Left forelimb (tissue), 1 donor: ENCODE measurements around the gene PXN.
"Not testable (repeated sequence)": the region's sequence is repeated elsewhere in the genome, so short reads cannot be mapped to it uniquely, and the experiment has no call there.

ENCODE experiments used
- DNase-seq: peaks from one replicate; pipeline ENCODE4 v3.0.0-alpha.2; 2018; ENCODE audit warnings: low spot score

PXN gene

DNA sequence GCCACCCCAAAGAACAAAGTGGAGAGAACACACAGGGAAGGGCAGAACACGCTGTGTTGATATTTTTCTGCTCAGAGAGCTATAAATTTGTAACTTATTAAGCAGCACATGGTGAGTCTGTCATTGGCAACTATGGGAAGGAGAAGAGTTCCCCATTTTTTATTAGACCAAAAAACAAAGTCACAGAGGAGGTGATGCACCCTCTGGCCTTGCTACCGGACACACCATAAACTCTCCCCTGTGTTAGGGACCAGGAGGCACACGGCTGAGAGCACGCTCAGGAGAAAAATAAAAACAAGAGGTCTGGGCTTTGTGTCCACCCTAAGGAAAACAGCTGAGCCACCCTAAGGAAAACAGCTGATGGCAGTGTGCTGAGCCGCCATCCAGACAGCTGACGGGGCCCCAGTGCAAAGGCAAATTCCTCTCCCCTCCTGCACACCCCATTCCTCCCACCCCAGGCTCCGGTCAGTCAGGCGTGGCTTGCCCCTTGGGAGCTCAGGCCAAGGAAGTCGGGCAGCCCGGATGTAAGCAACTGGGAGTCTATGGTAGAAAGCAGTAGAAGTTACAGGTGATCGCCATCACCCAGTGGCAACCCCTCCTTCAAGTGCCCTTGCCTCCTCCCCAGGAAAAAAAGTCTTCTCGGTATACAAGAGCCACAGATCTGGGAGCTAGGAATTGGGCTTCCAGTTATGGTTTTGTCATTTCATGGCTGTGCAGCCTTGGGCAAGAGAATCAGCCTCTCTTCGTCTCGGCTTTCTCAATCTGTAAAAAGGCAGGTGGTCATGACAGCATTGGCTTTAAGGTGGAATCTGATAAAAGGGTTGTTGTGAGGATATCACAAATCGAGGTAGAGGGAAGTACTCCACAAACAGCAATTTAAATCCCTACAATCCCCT lies 2.4 kb downstream of the PXN start:
- DNase-seq, result no peak

DNA sequence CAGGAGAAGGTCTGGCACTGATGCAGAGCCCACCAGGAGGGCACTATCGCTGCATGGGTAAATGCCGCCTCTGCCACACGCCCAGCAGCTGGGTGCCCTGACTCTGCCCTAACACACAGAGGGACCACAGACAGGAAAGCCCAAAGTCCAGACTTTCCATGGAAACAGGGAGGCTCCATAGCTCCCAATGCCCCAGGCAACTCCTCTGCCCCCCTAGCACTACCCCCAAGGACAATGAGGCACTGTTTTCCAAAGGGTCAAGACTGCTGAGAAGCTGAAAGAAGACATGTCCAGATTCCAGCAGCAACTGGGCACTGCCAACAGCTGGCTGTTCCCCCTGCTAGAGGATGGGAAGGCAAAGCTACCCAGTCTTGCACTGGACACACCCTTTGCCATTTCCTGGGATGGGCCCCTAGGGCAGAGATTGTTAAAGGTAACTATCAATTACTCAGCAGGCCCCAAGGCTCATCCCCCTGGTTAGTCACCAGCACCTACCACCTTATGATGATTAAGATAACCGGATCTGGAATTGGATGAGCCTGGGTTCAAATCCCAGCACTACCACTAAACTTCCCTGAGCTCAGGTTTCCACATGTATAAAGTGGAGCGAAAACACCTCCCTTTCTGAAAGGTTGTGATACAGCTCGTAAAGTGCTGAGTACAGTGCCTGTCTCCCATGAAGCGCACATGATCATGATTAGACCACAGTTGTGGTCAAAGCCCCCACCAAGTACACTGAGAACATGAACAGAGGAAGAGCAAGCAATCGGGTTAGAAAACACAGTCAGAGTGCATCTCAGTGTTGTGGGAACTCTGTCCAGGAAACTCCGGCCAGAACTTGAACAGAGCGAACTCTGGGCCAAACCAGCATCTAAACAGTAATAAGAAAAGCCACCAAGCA lies 3.3 kb downstream of the PXN start:
- no peak for DNase-seq

DNA sequence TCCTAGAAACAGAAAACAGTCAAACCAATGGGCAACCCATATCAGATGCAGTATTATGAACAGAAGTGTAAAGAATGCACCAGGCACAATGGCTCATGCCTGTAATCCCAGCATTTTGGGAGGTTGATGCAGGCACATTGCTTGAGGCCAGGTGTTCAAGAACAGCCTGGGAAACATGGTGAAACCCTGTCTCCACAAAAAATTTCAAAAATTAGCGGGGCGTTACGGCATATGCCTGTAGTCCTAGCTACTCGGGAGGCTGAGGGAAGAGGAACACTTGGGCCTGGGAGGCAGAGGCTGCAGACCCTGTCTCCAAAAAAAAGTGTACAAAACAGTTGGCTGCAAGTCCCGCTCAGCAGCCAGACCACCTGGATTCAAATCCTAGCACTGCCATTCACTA lies 4.9 kb downstream of the PXN start:
- DNase-seq, result no peak

DNA sequence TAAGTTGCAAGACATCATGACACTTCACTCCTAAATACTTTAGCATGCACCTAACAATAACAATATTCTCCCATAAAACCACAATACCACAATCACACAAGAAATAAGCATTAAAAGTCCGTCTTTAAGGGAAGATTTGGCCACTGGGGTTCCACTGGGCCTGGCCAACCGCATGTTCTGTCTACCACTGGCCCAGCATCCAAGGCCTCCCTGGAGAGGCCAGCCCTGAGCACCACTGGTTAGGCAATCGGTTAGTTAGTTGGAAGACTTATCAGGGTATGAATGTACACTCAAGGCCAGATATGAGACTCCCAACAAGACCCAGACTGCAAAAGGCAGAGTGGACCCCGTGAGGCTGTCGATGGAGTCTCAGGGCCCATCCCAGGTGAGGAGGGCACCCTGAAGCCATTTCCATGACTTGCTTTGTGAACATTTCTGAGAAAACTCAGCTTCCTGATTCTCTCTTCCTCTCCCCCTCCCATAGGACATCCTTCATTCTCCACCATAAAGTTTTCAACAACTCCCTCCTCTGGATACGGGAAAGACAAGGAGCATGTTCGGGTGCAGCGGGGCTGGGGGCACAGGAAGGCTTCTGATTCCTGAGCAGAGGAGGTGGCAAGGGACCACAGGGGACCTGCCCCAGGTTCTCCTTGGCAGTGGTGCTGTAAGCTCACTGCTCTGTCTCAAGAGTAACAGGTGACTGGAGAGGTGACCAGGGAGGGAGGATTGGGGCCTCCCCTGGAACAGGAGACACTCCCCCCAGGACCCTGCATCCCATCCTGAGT lies 5.9 kb downstream of the PXN start:
- no peak for DNase-seq

DNA sequence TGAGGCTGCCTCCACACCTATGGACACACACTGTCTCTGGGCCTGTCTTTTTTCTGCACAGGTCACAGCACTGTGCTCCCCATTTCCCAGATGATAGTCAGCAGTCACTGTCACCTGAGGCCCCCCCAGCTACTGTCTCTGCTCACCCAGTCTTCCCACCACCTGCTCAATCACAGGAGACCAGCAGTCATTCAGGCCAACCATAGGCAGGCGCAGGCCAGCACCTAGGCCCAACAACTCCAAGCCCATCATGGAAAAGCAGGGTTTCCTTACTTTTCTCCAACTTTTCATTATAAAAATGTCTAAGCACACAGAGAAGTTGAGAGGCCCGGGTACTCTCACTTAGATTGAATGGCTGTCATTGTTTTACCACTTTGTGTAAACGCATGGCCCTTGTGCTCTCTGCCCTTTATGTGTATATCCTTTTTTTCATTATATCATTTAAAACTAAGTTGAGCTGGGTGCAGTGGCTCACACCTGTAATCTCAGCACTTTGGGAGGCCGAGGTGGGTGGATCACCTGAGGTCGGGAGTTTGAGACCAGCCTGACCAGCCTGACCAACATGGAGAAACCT lies 7.1 kb downstream of the PXN start:
- DNase-seq, result no peak

DNA sequence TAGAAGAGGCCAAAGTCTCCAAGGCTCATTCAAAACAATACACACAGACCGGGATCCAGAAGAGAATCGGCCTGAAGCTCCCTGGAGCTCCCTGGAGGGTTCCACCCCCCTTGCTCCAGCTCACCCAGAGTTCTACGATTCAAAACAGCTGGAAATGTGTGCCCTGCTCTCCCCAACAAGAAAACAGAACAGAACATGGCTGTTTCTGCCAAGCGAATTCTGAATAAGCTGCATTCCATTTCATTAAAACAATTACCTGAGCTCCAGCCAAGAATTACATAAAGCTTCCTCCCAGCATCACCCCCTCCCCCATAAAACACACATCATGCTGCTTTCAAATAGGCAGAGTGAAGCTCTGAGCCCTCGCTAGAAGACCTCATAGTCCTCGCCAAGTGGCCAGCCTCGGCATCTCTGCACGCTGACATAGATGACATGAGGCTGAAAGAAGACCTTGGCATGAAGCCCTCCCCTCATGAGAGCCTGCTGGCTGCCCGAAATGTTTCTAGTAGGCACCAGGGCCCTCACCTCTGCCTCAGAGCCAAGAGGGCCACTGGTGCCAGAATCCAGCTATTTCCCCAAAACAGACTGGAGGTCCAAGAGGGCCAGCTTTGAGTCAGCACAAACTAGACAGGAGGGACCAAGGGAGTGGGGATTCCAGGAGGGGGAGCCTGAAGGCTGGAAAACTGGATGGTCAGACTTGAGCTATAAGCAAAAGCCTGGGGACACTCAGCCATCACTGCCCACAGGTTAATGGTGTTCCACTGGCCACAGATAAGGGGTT lies 8.3 kb downstream of the PXN start:
- DNase-seq, result no peak

DNA sequence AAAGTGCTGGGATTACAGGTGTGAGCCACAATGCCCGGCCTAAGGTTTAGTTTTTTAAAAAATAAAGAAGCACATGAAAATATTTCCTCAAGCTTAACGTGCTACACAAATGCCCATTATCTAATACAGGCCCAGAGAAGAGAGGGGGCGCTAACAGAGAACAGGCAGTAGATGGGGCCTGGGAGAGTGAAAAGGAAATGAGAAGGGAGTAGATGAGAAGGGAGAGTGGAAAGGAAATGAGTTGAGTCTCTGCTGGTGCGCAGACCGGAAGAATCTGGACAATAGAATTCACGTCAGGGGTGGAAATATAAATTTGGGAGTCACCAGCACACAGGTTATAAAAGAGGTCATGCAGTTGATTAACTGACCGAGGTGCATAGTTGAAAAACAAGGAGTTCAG lies 10.7 kb downstream of the PXN start:
- no peak for DNase-seq

DNA sequence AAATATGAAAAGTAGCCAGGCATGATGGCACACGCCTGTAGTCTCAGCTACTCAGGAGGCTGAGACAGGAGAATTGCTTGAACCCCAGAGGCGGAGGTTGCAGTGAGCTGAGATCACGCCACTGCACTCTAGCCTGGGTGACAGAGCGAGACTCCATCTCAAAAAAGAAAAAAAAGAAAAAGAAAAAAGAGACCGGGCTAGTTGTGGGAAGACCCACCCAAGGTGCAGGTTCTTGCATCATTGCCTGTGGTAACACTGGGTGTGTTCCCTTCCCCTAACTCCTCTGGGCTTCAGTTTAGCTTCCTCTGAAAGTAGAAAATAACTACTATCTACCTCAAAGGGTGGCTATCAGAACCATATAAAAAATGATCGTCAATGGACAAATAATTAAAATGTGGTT lies 12.2 kb downstream of the PXN start:
- DNase-seq, result not testable (repeated sequence)

DNA sequence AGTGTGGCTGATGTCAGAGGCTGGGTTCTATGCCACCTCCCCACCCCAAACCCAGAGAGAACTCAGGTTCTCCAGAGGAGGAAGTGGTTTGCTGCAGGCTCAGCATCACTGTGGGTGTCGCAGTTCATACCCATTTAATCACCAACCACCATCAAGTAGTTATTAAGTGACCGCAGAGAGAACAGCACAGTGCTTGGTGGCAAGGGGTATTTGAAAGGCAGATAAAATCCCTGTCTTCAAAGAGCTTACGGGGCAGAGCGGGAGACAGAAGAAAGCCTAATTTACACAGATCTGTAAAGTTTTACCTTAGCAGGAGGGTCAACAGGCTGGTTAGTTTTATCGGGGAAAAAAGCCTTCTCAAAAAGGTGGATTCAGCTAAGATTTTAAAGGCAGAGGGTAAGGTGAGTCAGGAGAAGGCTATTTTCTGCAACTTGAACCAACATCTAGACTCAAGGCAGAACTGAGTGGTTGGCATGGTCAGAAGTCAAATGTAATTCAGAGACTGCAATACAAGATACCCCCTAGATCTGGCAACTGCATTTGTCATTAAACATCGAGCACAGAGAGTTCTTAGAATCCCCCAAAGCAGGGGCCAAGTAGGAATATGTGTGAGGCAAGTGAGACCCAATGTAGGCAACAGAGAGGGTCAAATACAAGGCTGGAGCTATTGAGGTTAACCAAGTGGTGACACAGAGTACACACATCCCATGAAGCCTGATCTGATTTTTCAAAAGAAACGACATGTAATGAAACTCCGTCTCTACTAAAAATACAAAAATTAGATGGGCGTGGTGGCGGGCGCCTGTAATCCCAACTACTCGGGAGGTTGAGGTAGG lies 13.2 kb downstream of the PXN start:
- DNase-seq, result no peak

DNA sequence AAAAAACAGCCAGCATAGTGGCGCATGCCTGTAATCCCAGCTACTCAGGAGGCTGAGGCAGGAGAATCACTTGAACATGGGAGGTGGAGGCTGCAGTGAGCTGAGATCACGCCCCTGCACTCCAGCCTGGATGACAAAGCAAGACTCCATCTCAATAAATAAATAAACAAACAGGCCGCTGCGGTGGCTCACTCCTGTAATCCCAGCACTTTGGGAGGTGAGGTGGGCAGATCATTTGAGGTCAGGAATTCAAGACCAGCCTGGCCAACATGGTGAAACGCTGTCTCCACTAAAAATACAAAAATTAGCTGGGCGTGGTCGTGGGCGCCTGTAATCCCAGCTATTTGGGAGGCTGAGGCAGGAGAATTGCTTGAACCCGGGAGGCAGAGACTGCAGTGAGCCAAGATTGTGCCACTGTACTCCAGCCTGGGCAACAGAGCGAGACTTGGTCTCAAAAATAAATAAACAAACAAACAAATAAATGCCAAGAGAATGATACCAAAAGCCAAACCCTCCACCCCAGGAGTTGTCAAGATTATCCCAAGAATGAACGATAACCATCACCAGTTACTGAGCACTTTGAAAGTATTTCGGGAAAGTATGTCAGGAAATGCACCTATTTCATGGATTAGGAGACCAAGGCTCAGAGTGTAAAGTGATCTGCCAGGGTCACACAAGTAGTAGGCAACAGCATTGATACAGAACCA lies 14.0 kb downstream of the PXN start:
- DNase-seq, result not testable (repeated sequence)

DNA sequence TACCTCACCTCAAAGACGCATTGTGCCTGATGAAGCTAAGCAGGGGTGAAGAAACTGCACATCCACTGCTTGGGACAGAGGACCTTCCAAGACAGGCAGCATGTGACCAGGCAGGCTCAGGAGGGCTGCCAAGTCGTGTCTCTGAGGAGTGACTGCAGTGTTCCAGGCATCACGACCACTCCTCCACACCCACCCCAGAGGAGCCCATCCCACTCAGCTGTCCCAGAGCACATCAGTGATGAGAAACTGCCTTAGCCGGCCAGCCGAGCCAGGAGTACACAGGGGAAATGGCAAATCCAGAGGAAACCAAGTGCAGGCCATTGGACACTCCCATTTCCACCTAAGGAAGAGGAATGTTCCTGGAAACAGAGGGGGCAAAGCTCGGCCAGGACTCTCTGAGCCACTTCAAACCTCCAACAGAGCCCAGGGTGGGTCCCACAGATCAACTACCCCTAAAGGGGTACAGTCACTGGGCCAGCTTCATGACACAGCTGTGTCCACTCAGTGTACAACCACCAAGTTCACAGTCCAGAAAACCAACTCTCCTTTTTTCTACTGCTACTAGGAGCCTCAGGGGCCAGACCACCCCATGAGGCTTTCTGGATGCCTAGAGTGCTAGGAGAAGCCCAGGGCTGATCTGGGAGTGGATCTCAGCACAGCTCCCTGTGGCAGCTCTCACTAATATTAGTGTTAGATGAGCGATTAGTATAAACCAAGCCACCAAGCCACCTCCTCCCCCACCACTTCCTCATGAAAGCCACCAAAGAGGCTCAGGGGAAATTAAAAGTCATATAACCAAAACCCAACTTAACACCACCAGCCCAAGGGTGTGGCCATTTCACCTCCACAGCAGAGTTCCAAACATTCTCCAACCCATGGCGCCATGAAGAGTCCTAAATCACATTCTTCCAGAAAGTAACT lies 15.4 kb downstream of the PXN start:
- no peak for DNase-seq

DNA sequence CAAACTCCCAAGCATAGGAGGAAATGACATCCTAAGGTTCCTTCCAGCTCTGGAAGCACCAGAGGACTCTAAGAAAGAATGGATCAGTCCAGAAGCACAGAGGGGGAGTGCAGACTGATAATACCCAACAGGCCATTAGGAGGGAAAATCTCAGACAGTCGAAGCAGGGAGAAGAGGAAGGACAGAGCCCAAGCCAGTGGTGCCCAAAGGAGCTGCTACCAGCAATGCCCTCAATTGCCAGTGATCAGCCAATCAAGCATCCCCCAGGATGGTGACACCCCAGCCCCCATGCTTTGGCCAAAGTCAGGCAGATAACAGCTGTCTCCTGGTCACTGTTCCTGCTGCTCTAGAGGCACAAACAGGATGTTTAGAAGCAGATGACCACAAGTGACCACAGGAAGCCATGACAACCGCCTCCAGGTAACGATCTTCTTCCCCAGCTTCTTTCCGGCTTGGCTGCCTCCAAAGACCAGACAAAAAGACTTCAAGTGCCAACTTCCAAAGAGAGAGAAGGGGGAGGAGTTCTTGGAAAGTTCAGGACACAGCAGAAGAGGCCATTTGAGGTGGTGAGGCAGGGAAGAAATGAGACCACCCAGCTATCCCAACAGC lies 16.2 kb downstream of the PXN start:
- no peak for DNase-seq

DNA sequence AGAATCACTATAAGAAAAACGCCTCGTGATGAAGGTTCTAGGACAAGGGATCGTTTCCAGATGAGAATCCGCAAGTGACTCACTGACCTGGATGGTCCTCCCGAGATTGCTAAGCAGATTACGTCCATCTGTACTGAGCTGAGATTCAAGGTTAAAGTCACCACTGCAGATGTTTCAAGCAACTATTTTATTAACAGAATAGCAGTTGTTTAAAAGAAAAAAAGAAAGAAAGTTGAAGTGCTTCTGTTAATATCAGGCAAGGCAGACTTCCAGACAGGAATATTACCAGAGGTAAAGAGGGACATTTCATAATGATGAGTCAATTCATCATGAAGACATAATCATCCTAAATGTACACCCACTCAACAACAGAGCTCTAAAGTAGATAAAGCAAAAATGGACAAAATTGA lies 17.9 kb downstream of the PXN start:
- no peak for DNase-seq

DNA sequence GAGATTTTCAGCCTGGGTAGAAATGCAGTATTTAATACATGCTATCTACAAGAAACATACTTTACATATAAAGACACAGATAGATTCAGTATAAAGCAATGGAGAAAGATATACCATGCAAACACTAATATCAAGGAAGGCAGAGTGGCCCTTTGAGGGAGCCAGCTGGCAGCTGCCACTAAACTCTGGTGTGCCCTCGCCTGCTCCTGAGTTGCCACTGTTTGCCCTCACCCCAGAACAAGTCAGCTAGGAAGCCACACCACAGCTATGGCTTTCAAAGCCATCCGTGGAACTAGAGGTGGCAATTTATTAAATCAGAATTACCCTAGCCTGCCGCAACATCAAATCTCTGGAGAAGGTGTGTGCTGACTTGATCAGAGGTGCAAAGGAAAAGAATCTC lies 18.3 kb downstream of the PXN start:
- no peak for DNase-seq

DNA sequence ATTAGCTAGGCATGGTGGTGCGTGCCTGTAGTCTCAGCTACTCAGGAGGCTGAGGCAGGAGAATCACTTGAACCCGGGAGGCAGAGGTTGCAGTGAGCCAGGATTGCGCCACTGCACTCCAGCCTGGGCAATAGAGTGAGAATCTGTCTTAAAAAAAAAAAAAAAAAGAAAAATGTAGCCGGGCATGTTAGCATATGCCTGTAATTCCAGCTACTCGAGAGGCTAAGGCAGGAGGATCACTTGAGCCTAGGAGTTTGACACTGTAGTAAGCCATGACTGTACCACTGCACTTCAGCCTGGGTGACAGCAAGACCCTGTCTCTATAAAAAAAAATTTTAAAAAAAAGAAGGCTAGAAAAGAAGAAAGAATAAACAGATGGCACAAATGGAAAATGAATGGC lies 18.8 kb downstream of the PXN start:
- not testable (repeated sequence) for DNase-seq

DNA sequence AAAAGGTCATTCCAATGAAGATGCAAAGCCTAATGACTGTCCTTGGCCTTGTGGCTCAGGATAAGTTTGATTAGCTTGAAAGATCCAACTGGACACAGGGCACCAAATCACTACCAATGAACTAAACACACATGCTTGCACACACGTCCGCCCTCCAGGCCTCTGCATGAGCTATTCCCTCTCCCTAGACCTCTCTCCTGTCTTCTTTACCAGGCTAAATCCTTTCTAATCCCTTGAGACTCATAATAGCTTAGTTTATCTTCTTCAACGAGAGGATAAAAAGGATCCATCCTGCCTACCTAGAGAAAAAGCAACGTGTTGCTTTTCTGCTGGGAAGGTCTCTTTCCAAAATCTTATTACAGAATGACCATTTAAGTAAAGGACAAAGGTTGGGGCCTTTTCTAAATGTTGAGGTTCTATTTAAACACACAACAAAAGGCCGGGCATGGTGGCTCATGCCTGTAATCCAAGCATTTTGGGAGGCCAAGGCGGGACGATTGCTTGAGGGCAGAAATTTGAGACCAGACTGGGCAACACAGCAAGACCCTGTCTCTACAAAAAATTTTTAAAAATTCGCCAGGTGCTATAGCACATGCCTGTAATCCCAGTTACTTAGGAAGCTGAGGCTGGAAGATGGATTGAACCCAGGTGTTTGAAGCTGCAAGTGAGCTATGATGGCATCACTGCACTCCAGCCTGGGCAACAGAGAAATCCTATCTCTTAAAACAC lies 22.4 kb downstream of the PXN start:
- no peak for DNase-seq

DNA sequence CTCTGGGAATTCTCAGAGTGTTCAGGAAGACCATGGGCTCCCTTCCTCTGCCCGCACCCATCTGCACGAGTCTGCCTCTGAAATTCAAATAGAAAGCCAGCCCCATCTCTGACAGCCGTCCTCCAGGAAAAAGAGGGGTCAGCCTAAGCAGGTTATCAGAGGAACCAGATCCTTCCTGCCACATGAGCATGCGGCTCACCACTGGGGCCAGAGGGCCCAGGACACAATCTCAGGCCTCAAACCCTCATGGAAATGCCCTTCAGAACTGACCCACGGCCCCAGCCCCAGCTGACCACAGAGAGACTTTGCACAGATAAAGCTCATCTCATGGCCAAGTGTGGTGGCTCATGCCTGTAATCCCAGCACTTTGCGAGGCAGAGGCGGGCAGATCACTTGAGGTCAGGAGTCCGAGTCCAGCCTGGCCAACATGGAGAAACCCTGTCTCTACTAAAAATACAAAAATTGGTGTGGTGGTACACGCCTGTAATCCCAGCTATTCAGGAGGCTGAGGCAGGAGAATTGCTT lies 23.2 kb downstream of the PXN start:
- no peak for DNase-seq
